SU-DHL-6 (cell line): Measurements from ENCODE around the gene EPHX1.

ENCODE experiments used
- H2AFZ ChIP-seq: fragments of 200-600 bp; sonication (generic); 2 replicates; pipeline ENCODE4 v1.6.1; 2014; ENCODE audit warnings: low read depth, mild to moderate bottlenecking, moderate library complexity, mixed read lengths, antibody characterized with exemption, low read length; ENCODE audit not compliant: severe bottlenecking
- H3F3A ChIP-seq: fragments of 200-600 bp; shearing (Covaris generic); 2 replicates; pipeline ENCODE4 v1.6.0; 2016; ENCODE audit warnings: antibody characterized with exemption, mild to moderate bottlenecking; ENCODE audit not compliant: insufficient read depth
- H3K27ac ChIP-seq: fragments of 200-600 bp; sonication (generic); 2 replicates; pipeline ENCODE4 v1.5.1; 2016; ENCODE audit warnings: low read depth, mild to moderate bottlenecking, low read length, moderate library complexity, mixed read lengths
- H3K27me3 ChIP-seq: fragments of 200-600 bp; sonication (generic), shearing (Covaris generic); 2 replicates; pipeline ENCODE4 v1.6.0; 2014; ENCODE audit warnings: mild to moderate bottlenecking, low read length
- H3K36me3 ChIP-seq: fragments of 200-600 bp; sonication (generic); 2 replicates; pipeline ENCODE4 v1.6.1; 2014; ENCODE audit warnings: mild to moderate bottlenecking, low read length, mixed read lengths
- H3K4me2 ChIP-seq: fragments of 300-600, 200-600 bp; shearing (Covaris generic), sonication (generic); 2 replicates; pipeline ENCODE4 v1.6.0; 2014; ENCODE audit warnings: low read length, low read depth, mild to moderate bottlenecking; ENCODE audit not compliant: poor library complexity, severe bottlenecking
- H3K4me3 ChIP-seq: fragments of 200-600 bp; sonication (generic); 2 replicates; pipeline ENCODE4 v1.5.1; 2014; ENCODE audit warnings: antibody characterized with exemption, low read length, mild to moderate bottlenecking, mixed read lengths; ENCODE audit not compliant: insufficient read depth, poor library complexity, severe bottlenecking
- H3K79me2 ChIP-seq: fragments of 200-600 bp; sonication (generic); 2 replicates; pipeline ENCODE4 v1.6.1; 2014; ENCODE audit warnings: mild to moderate bottlenecking, low read length, moderate library complexity; ENCODE audit not compliant: insufficient read depth
- H3K9ac ChIP-seq: fragments of 200-600 bp; sonication (generic); 2 replicates; pipeline ENCODE4 v1.7.0; 2014; ENCODE audit warnings: mild to moderate bottlenecking, low read length
- H3K9me2 ChIP-seq: fragments of 200-600 bp; sonication (generic); replicated peaks from 2 replicates; pipeline ENCODE4 v1.6.1; 2014; ENCODE audit warnings: low read length; ENCODE audit not compliant: insufficient read depth
- H3K9me3 ChIP-seq: fragments of 200-600 bp; sonication (generic); 2 replicates; pipeline ENCODE4 v1.6.1; 2014; ENCODE audit warnings: low read length, mixed read lengths; ENCODE audit not compliant: insufficient read depth
- H4K20me1 ChIP-seq: fragments of 200-600 bp; sonication (generic); 2 replicates; pipeline ENCODE4 v1.6.1; 2014; ENCODE audit warnings: low read depth, mild to moderate bottlenecking, antibody characterized with exemption, low read length, moderate library complexity, mixed read lengths
- EZH2phosphoT487 ChIP-seq: fragments of 200-600 bp; sonication (generic), shearing (Covaris generic); conservative IDR thresholded peaks from 2 replicates; pipeline ENCODE4 v1.6.1; 2018; ENCODE audit warnings: mild to moderate bottlenecking, antibody characterized with exemption, low read length, moderate library complexity, mixed read lengths
- TF ChIP-seq, protein P1 (sequence below): fragments of 200-600 bp; sonication (generic); IDR thresholded peaks from one replicate; pipeline ENCODE4 v1.5.1; 2017; ENCODE audit warnings: antibody characterized with exemption, mild to moderate bottlenecking, low read length, moderate library complexity; ENCODE audit not compliant: insufficient read depth, poor library complexity, severe bottlenecking

EPHX1 gene

DNA sequence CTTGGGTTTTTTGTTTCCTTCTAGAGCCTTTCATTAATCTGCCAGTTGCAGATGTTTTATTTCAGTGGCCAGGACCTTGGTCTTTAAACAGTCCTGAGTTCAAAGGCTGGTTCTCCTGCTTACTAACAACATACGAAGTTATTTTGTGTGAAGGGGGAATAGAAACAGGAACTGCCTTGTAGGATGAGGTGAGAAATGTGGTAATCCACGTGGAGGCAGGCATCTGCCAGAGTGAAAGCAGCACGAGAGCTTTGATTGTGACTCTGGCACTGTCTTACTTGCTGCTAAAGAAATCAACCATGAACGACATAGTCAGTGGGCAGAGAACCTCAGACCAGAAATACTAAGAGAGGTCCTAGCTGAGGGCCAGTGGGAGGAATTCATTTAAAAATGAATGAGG lies 41.9 kb downstream of the EPHX1 start:
- Histone ChIP-seq H3K4me3 (no peak overlapping the region), H4K20me1 (no peaks in the 10 kb centered on the region), H3K9me2 (no peaks in the 10 kb centered on the region), H3K4me2 (peak overlapping the region; percentile 24), H3K36me3 (no peaks in the 10 kb centered on the region), H3K27ac (peak overlapping the region; percentile 43), H3K9me3 (no peaks in the 10 kb centered on the region), H2AFZ (peak overlapping the region; percentile 72), H3K79me2 (no peaks in the 10 kb centered on the region), H3F3A (peaks cover 24% of the 10 kb centered on the region), H3K9ac (peak overlapping the region; percentile 8; the same call in 1 of the 2 replicates), H3K27me3 (no peaks in the 10 kb centered on the region)
- TF ChIP-seq, protein P1, sequence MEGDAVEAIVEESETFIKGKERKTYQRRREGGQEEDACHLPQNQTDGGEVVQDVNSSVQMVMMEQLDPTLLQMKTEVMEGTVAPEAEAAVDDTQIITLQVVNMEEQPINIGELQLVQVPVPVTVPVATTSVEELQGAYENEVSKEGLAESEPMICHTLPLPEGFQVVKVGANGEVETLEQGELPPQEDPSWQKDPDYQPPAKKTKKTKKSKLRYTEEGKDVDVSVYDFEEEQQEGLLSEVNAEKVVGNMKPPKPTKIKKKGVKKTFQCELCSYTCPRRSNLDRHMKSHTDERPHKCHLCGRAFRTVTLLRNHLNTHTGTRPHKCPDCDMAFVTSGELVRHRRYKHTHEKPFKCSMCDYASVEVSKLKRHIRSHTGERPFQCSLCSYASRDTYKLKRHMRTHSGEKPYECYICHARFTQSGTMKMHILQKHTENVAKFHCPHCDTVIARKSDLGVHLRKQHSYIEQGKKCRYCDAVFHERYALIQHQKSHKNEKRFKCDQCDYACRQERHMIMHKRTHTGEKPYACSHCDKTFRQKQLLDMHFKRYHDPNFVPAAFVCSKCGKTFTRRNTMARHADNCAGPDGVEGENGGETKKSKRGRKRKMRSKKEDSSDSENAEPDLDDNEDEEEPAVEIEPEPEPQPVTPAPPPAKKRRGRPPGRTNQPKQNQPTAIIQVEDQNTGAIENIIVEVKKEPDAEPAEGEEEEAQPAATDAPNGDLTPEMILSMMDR = no peak
- TF ChIP-seq EZH2phosphoT487 = no peak

DNA sequence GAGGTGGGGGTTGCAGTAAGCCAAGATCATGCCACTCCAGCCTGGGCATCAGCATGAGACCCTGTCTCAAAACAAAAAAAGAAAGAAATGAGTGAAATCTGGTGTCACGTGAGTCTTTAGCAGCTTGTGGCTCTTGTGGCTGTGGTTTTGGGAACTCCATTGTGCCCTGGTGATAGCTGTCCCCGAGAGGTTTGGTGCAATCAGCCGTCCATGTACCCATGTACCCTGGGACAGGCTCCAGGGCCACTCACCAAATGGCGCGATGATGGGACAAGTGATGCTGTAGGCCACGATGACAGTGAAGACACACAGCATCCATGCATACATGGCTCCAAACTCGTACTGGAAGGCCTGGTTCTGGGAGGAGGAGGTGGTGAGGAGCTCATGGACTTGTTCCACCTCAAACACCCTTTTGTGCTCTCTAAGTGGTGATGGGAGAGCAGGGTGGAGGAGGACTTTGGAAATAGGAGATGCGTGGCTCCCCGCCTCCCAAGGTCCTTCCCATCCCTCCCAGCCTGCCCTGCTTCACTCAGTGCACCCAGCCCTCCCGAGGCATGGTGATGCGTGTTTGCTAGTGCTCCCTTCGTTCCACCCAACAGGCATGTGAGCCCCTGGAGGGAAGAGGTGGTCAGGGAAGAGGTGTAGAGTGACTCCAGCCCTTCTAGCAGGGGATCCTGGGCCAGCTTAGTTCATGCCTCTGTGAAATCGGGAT lies 42.6 kb downstream of the EPHX1 start:
- no peak for TF ChIP-seq EZH2phosphoT487
- TF ChIP-seq, protein P1 = no peak
- Histone ChIP-seq H3K9me3 (no peaks in the 10 kb centered on the region), H3K79me2 (no peaks in the 10 kb centered on the region), H3K36me3 (no peaks in the 10 kb centered on the region), H3F3A (peaks cover 20% of the 10 kb centered on the region; the same call in 1 of the 2 replicates), H3K9me2 (no peaks in the 10 kb centered on the region), H3K27me3 (no peaks in the 10 kb centered on the region), H4K20me1 (no peaks in the 10 kb centered on the region), H3K27ac (no peak overlapping the region), H3K4me3 (no peak overlapping the region), H2AFZ (no peak overlapping the region), H3K4me2 (no peak overlapping the region), H3K9ac (no peak overlapping the region)

DNA sequence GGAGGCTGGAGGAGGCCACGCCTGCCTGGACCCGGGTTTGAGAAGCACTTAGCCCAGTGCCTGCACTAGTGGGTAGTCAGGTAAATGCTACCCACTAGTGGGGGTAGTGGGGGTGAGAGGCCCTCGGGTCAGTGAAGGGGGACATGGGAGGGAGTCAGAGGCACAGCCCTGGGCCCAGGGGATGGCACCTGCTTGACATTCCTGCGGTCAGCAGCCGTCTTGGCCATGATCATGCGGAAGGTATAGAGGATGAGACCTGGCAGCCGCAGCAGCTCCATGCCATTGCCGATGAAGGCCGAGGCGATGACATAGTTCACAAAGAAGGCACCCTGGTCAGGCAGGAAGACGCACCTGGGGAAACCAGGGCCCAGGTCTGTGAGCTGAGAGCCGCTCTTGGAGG lies 43.5 kb downstream of the EPHX1 start:
- H3K9me3 ChIP-seq = no peaks in the 10 kb centered on the region
- H2AFZ ChIP-seq = no peak overlapping the region
- H3K27ac ChIP-seq = no peak overlapping the region
- no peak overlapping the region for H3K4me2 ChIP-seq
- H3K4me3 ChIP-seq = no peak overlapping the region
- H3K27me3 ChIP-seq = no peaks in the 10 kb centered on the region
- no peaks in the 10 kb centered on the region for H4K20me1 ChIP-seq
- H3F3A ChIP-seq = peaks cover 11% of the 10 kb centered on the region; the same call in 1 of the 2 replicates
- H3K36me3 ChIP-seq = no peaks in the 10 kb centered on the region
- H3K9me2 ChIP-seq = no peaks in the 10 kb centered on the region
- no peak overlapping the region for H3K9ac ChIP-seq
- TF ChIP-seq, protein P1 = no peak
- no peak for TF ChIP-seq EZH2phosphoT487
- no peaks in the 10 kb centered on the region for H3K79me2 ChIP-seq
